ENCODE results near the gene GALR2. TPM values are rescaled to one million over a fixed set of nuclear protein-coding genes. Genes with fewer than 3 reads are reported as not detected.

The GALR2 gene
- total and polyA plus RNA-seq, 7 donors: 0.05 to 0.22 (median 0.14) TPM; not detected in 3

DNA sequence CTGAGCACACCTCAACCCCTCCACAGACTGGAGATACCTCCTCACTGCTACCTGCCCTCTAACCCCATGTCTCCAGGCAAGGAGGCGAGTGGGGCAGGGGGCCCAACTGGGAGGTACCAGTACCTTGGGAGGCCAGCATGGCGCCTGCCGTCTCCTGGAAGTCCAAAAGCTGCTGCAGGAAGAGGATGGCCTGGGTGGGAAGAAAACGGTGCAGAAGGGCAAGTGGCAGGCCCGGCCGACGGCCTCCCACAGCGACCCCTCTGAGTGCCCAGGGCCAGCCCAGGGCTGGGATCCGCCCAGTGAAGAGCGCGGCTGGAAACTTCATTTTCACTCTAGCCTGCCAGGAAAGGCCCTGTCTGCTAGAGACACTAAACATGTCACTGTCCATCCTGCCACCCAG lies 12.9 kb downstream of the GALR2 start:
- H3K27me3 ChIP-seq (ENCODE audit: insufficient read depth in 3 of 3, low read length in 2 of 3): no peaks in the 10 kb centered on the region
- DNase-seq (no peak), ATAC-seq (no peak)
- H3K4me1 ChIP-seq: no peaks in the 10 kb centered on the region
- intact Hi-C loops (cut with DNase I): no loop called here
- TF ChIP-seq, protein P1, sequence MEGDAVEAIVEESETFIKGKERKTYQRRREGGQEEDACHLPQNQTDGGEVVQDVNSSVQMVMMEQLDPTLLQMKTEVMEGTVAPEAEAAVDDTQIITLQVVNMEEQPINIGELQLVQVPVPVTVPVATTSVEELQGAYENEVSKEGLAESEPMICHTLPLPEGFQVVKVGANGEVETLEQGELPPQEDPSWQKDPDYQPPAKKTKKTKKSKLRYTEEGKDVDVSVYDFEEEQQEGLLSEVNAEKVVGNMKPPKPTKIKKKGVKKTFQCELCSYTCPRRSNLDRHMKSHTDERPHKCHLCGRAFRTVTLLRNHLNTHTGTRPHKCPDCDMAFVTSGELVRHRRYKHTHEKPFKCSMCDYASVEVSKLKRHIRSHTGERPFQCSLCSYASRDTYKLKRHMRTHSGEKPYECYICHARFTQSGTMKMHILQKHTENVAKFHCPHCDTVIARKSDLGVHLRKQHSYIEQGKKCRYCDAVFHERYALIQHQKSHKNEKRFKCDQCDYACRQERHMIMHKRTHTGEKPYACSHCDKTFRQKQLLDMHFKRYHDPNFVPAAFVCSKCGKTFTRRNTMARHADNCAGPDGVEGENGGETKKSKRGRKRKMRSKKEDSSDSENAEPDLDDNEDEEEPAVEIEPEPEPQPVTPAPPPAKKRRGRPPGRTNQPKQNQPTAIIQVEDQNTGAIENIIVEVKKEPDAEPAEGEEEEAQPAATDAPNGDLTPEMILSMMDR (IDR thresholded peaks at IDR 0.05): no peak
- H3K27ac ChIP-seq: no peak overlapping the region
- no peak overlapping the region for H3K4me3 ChIP-seq
- peaks cover 5 to 98% of the 10 kb centered on the region in 2 donors for H3K36me3 ChIP-seq (ENCODE audit: insufficient read depth in 1 of 2, low read depth in 1 of 2)
- no peaks in the 10 kb centered on the region for H3K9me3 ChIP-seq
- WGBS, 3 donors: 83 to 93% (median 88%) methylated on average over 8 to 11 of the region's 11 CpGs

DNA sequence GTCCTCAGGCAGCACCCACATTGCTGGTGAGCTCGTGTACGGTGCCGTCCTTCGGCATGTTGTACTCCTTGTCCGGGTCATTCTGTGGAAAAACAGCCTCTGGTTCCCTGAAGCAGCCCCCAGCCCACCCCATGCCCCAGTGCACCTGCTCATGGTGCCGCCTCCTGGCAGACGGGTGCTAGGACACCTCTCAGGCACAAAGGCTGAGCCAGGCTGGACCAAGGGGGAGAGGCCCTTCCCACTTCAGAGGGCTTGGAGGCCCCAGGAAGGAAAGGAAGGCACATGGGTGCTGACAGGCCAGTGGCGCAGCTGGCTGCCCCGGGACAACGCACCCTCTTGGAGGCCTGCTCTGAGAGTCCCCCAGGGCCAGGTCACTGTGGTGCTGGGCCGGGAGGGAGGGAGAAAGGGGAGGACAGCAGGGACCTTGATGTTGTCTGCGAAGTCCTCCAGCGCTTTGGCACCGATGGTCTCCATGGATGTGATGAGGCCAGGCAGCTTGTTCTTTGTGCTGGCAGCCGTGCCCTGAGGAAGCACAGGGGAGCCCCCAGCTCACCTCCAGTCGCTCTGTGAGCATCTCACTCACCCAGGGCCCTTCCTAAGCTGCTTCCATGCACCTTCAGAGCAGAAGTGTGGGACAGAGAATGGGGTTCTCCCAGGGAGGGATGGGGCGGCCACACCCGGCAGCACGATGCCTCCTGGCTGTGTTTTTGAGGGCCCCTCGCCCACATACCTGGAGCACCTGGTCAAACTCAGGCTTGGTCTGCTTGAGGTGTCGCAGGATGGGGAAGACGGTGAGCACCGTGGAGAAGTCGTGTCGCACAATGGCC lies 13.7 kb downstream of the GALR2 start:
- no peaks in the 10 kb centered on the region for H3K9me3 ChIP-seq
- ATAC-seq (no peak), DNase-seq (no peak)
- no peaks in the 10 kb centered on the region for H3K4me1 ChIP-seq
- TF ChIP-seq, protein P1 (IDR thresholded peaks at IDR 0.05): no peak
- WGBS, 3 donors: 89 to 93% (median 91%) methylated on average over 24 to 25 of the region's 25 CpGs
- intact Hi-C loops (cut with DNase I): no loop called here
- no peaks in the 10 kb centered on the region for H3K27me3 ChIP-seq (ENCODE audit: insufficient read depth in 3 of 3, low read length in 2 of 3)
- H3K36me3 ChIP-seq (ENCODE audit: insufficient read depth in 1 of 2, low read depth in 1 of 2): peaks cover 5 to 98% of the 10 kb centered on the region in 2 donors
- no peak overlapping the region for H3K27ac ChIP-seq
- H3K4me3 ChIP-seq: no peak overlapping the region

- ATAC-seq: no peak
- TF ChIP-seq, protein P1 (IDR thresholded peaks at IDR 0.05): no peak
- WGBS, 3 donors: 87 to 92% (median 87%) methylated on average over 25 of the region's 25 CpGs
- no peak for DNase-seq
- no peaks in the 10 kb centered on the region for H3K9me3 ChIP-seq
- no peak overlapping the region for H3K27ac ChIP-seq
- H3K36me3 ChIP-seq (ENCODE audit: insufficient read depth in 1 of 2, low read depth in 1 of 2): peaks cover 5 to 98% of the 10 kb centered on the region in 2 donors
- no peaks in the 10 kb centered on the region for H3K27me3 ChIP-seq (ENCODE audit: insufficient read depth in 3 of 3, low read length in 2 of 3)
- intact Hi-C loops (cut with DNase I): no loop called here
- H3K4me1 ChIP-seq: no peaks in the 10 kb centered on the region
- H3K4me3 ChIP-seq: no peak overlapping the region
Measured at GRCh38 chr17:76088868-76089576, 14.4 kb downstream of the GALR2 start.

DNA sequence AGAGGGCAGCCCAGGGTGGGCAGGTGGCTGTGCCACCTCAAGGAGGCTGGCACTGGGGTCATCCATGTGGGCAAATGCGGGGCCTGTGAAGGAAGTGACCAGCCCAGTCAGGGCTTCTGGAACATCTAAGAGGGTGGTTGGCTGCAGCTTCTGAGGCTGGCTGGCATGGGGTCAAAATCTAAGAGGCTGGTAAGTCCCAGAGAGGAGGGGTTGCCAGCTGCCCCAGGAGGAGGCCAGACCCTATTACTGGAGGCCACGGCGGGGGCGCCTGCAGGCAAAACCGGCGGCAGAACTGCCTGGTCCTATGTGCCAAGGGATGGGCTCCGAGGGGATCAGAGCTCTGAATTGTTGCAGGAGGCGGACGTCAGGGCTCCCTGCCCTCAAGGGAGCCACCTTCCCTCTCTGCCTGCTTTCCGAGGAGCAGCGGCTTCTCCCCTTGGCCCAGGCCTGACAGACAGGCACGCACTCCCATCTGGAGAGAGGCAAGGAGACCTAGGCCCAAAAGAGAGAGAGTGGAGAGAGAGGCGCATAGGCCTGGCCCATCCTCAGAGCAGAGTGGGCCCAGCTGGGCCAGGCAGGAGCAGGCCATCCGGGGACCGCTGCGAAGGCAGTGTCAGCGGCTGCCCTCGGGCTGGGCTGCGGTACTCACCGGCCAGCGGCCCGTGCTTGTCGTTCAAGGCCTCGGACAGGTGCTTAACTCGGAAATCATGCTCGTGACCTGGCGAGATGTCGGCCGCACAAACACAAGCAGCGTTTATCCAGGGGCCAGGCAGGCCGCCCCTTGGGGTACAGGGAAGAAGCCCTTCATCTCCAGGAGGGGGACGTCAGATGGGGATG lies 15.3 kb downstream of the GALR2 start:
- no peak overlapping the region for H3K27ac ChIP-seq
- intact Hi-C loops (cut with DNase I): no loop called here
- H3K4me1 ChIP-seq: no peaks in the 10 kb centered on the region
- H3K27me3 ChIP-seq (ENCODE audit: insufficient read depth in 3 of 3, low read length in 2 of 3): no peaks in the 10 kb centered on the region
- H3K4me3 ChIP-seq: no peak overlapping the region
- TF ChIP-seq, protein P1 (IDR thresholded peaks at IDR 0.05): no peak
- no peaks in the 10 kb centered on the region for H3K9me3 ChIP-seq
- peaks cover 5 to 98% of the 10 kb centered on the region in 2 donors for H3K36me3 ChIP-seq (ENCODE audit: insufficient read depth in 1 of 2, low read depth in 1 of 2)
- ATAC-seq (no peak), DNase-seq (no peak)
- 85 to 90% (median 87%) methylated on average over 27 to 32 of the region's 32 CpGs for WGBS, 3 donors
